ENCODE measurements around the gene DLGAP4. TPM values are rescaled to one million over a fixed set of nuclear protein-coding genes. Genes with fewer than 3 reads are reported as not detected.
A peak's percentile ranks its signal among the peaks of the same experiment; 100 is the strongest.

Gene DLGAP4
- total and polyA plus RNA-seq, 2 of the 13 experiments (the other 11 are each of a cell fraction or from before 2014, with no cell fraction given) = 15.2 to 26.7 TPM

GRCh38 chr20:36528176-36528874 is 222.2 kb downstream of the DLGAP4 start:
- no peak overlapping the region for H3K4me2 ChIP-seq (ENCODE audit: low read depth, low read length)
- ChIA-PET POLR2A (no interaction called here), CTCF (ENCODE audit: low intra/inter-chr PET ratio, low total read pairs) (no interaction called here)
- intact Hi-C loops (cut with micrococcal nuclease; ENCODE audit: unreplicated experiment) = no loop called here
- no peaks in the 10 kb centered on the region for H3K9me3 ChIP-seq (ENCODE audit: low read length)
- no peak for FAIRE-seq
- H3K4me3 ChIP-seq (replicated peaks in 1 of 3; ENCODE audit: insufficient read depth in 1 of 3, low read depth in 2 of 3, low read length in 3 of 3) = no peak overlapping the region
- H3K27me3 ChIP-seq (ENCODE audit: control insufficient read depth in 1 of 2, insufficient read depth in 2 of 2, low read length in 2 of 2) = no peaks in the 10 kb centered on the region
- DNase-seq (ENCODE audit: low spot score) = no peak
- H4K20me1 ChIP-seq (ENCODE audit: insufficient read depth, low read length) = peaks cover 8% of the 10 kb centered on the region; the same call in 1 of the 2 replicates
- H3K9ac ChIP-seq (ENCODE audit: insufficient read depth, low read depth, low read length) = no peak overlapping the region
- in situ Hi-C loops (cut with HindIII; ENCODE audit: extremely low pct_ligation_motif_present, low pct_unique_long_range_greater_than_20kb) = no loop called here
- BruUV-seq (replicated peaks) = no TSS peak
- H3K4me1 ChIP-seq (ENCODE audit: insufficient read depth, low read length) = no peaks in the 10 kb centered on the region
- no peak overlapping the region for H3K27ac ChIP-seq (ENCODE audit: extremely low read length, insufficient read depth, low read length)
- TF ChIP-seq PAF1 (CRISPR knock-in tag; IDR thresholded peaks at IDR 0.05) (0 out of 2 replicates have a peak, but pooled peaks have one; percentile 1), ZNF629 (CRISPR knock-in tag; conservative IDR thresholded peaks at IDR 0.05) (peak; percentile 72), AGO2 (optimal IDR thresholded peaks at IDR 0.05; ENCODE audit: low read depth, low read length) (peak; percentile 45), ESRRA (CRISPR knock-in tag; IDR thresholded peaks at IDR 0.05; ENCODE audit: low read depth) (peak; percentile 41; the same call in 1 of the 2 replicates), ZNF496 (CRISPR knock-in tag; IDR thresholded peaks at IDR 0.05; ENCODE audit: insufficient replicate concordance) (no peak)
- H3K36me3 ChIP-seq (replicated peaks in 1 of 2; ENCODE audit: control insufficient read depth in 1 of 2, insufficient read depth in 2 of 2, low read length in 2 of 2) = peaks cover 36 to 44% of the 10 kb centered on the region in 2 experiments
- H2AFZ ChIP-seq (ENCODE audit: low read length) = no peak overlapping the region
- no peaks in the 10 kb centered on the region for H3K79me2 ChIP-seq (ENCODE audit: insufficient read depth, low read length)
- 95% methylated on average over 18 of the region's 18 CpGs for WGBS (ENCODE audit: low lambda C conversion rate)
- no peak for ATAC-seq

DNA sequence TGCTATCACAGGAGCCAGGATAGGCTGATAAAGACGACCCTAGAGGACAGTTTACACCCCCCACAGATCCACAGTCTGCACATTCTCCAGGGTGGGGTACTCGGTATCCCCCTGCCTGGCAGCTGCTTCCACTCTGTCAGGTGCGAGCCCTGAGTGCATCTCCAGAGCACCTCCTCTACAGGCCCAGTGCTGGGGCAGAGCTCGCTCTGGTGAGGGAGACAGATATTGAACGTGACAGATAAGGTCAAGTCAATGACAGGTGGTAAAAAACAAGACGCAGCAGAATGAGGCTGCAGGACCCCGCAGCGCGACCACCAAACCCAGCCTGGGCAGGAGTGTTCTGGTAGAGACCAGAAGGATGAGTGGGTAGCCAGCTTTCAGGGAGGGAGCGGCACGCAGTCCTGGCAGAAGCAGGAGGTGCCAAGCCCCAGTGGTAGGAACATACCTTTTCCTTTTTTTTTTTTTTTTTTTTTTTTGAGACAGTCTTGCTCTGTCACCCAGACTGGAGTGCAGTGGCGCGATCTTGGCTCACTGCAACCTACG is 222.8 kb downstream of the DLGAP4 start:
- POLR2A ChIA-PET = no interaction called here
- Histone ChIP-seq H3K9me3 (ENCODE audit: low read length) (no peaks in the 10 kb centered on the region), H3K27ac (ENCODE audit: extremely low read length, insufficient read depth, low read length) (no peak overlapping the region), H3K79me2 (ENCODE audit: insufficient read depth, low read length) (no peaks in the 10 kb centered on the region), H3K36me3 (replicated peaks in 1 of 2; ENCODE audit: control insufficient read depth in 1 of 2, insufficient read depth in 2 of 2, low read length in 2 of 2) (peaks cover 34 to 39% of the 10 kb centered on the region in 2 experiments), H3K4me2 (ENCODE audit: low read depth, low read length) (no peak overlapping the region), H3K27me3 (ENCODE audit: control insufficient read depth in 1 of 2, insufficient read depth in 2 of 2, low read length in 2 of 2) (no peaks in the 10 kb centered on the region), H3K4me1 (ENCODE audit: insufficient read depth, low read length) (no peaks in the 10 kb centered on the region), H2AFZ (ENCODE audit: low read length) (no peak overlapping the region), H3K4me3 (replicated peaks in 1 of 3; ENCODE audit: insufficient read depth in 1 of 3, low read depth in 2 of 3, low read length in 3 of 3) (no peak overlapping the region), H3K9ac (ENCODE audit: insufficient read depth, low read depth, low read length) (no peak overlapping the region), H4K20me1 (ENCODE audit: insufficient read depth, low read length) (peaks cover 8% of the 10 kb centered on the region; the same call in 1 of the 2 replicates)
- in situ Hi-C loops (cut with HindIII; ENCODE audit: extremely low pct_ligation_motif_present, low pct_unique_long_range_greater_than_20kb) = no loop called here
- CTCF ChIA-PET (ENCODE audit: low intra/inter-chr PET ratio, low total read pairs) = no interaction called here
- ATAC-seq (no peak), FAIRE-seq (no peak), DNase-seq (ENCODE audit: low spot score) (no peak)
- no TSS peak for BruUV-seq (replicated peaks)
- intact Hi-C loops (cut with micrococcal nuclease; ENCODE audit: unreplicated experiment) = no loop called here
- 95% methylated on average over 14 of the region's 14 CpGs for WGBS (ENCODE audit: low lambda C conversion rate)
- no peak for TF ChIP-seq HMG20B (CRISPR knock-in tag; conservative IDR thresholded peaks at IDR 0.05)
- TF ChIP-seq, protein P1, sequence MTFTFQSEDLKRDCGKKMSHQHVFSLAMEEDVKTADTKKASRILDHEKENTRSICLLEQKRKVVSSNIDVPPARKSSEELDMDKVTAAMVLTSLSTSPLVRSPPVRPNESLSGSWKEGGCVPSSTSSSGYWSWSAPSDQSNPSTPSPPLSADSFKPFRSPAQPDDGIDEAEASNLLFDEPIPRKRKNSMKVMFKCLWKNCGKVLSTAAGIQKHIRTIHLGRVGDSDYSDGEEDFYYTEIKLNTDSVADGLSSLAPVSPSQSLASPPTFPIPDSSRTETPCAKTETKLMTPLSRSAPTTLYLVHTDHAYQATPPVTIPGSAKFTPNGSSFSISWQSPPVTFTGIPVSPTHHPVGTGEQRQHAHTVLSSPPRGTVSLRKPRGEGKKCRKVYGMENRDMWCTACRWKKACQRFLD (CRISPR knock-in tag; IDR thresholded peaks at IDR 0.05; ENCODE audit: borderline replicate concordance) = no peak
- TF ChIP-seq, protein P2, sequence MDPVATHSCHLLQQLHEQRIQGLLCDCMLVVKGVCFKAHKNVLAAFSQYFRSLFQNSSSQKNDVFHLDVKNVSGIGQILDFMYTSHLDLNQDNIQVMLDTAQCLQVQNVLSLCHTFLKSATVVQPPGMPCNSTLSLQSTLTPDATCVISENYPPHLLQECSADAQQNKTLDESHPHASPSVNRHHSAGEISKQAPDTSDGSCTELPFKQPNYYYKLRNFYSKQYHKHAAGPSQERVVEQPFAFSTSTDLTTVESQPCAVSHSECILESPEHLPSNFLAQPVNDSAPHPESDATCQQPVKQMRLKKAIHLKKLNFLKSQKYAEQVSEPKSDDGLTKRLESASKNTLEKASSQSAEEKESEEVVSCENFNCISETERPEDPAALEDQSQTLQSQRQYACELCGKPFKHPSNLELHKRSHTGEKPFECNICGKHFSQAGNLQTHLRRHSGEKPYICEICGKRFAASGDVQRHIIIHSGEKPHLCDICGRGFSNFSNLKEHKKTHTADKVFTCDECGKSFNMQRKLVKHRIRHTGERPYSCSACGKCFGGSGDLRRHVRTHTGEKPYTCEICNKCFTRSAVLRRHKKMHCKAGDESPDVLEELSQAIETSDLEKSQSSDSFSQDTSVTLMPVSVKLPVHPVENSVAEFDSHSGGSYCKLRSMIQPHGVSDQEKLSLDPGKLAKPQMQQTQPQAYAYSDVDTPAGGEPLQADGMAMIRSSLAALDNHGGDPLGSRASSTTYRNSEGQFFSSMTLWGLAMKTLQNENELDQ (CRISPR knock-in tag; IDR thresholded peaks at IDR 0.05; ENCODE audit: borderline replicate concordance) = no peak

Measured in HepG2 (cell line).